Endothelial cell of umbilical vein (primary cell): ENCODE measurements around the gene PEX10. TPM values are rescaled to one million over a fixed set of nuclear protein-coding genes. Genes with fewer than 3 reads are reported as not detected.

Experiments used
- BruUV-seq: library from RNA; stranded (reverse); fragments of 400-500 nt; replicated peaks from 2 replicates; lab custom pipeline; 2021; lab: Mats Ljungman, UMichigan
- CTCF ChIA-PET: fragments of 300-600, 350-600 bp; sonication (Branson Sonifier 250); formaldehyde crosslinking; loops from one replicate; lab custom pipeline; 2021; ENCODE audit warnings: antibody characterized with exemption, inconsistent platforms; lab: Charles Lee
- POLR2A ChIA-PET: fragments of 300-600, 350-600 bp; sonication (Branson Sonifier 250); formaldehyde crosslinking; loops from one replicate; lab custom pipeline; 2021; ENCODE audit warnings: antibody characterized with exemption, inconsistent platforms; lab: Charles Lee
- DNase-seq: peaks from one replicate; pipeline ENCODE4 v3.0.0-alpha.2; 2011; ENCODE audit warnings: low read depth, low spot score
- FAIRE-seq: peaks from 2 replicates; lab custom pipeline; 2011; peaks lifted over from hg19 to GRCh38; lab: Jason Lieb, UNC
- H2AFZ ChIP-seq: 2 replicates; pipeline ENCODE4 v1.6.0; 2012; ENCODE audit warnings: low read depth, low read length, control low read depth, inconsistent platforms
- H3K27ac ChIP-seq: 2 replicates; pipeline ENCODE4 v1.5.1; 2011; ENCODE audit warnings: low read depth, mild to moderate bottlenecking, control low read depth, low read length, moderate library complexity; ENCODE audit not compliant: insufficient read depth
- H3K27me3 ChIP-seq, 2 experiments: 2 replicates each; pipeline versions ENCODE4 v1.6.0 to v1.6.1; 2011; ENCODE audit warnings: low read length in 2 of 2, mixed read lengths in 1 of 2; ENCODE audit not compliant: control insufficient read depth in 2 of 2, insufficient read depth in 2 of 2
- H3K36me3 ChIP-seq, 2 experiments: 2 replicates in 1 of 2; 3 replicates in 1 of 2; pipeline ENCODE4 v1.5.1; 2011; ENCODE audit warnings: low read length in 2 of 2, mild to moderate bottlenecking in 1 of 2, moderate library complexity in 1 of 2; ENCODE audit not compliant: control insufficient read depth in 2 of 2, insufficient read depth in 2 of 2; ENCODE audit errors: extremely low read depth in 1 of 2
- H3K4me1 ChIP-seq: 3 replicates; pipeline ENCODE4 v1.5.1; 2011; ENCODE audit warnings: mild to moderate bottlenecking, low read length; ENCODE audit not compliant: control insufficient read depth, insufficient read depth; ENCODE audit errors: extremely low read depth
- H3K4me2 ChIP-seq: 2 replicates; pipeline ENCODE4 v1.6.1; 2011; ENCODE audit warnings: low read length, control low read depth, mixed read lengths; ENCODE audit not compliant: insufficient read depth
- H3K4me3 ChIP-seq, 3 experiments: fragments of 200-600 bp in 1 of 3; sonication (generic), shearing (Covaris generic) in 1 of 3; replicated peaks in 1 of 3; 2 replicates each; pipeline ENCODE4 v1.5.1; 2011 to 2016; ENCODE audit warnings: control low read depth in 3 of 3, low read length in 3 of 3, mild to moderate bottlenecking in 2 of 3, inconsistent platforms in 1 of 3, low read depth in 1 of 3, moderate library complexity in 1 of 3; ENCODE audit not compliant: insufficient read depth in 1 of 3
- H3K79me2 ChIP-seq: 2 replicates; pipeline ENCODE4 v1.6.0; 2012; ENCODE audit warnings: low read length, inconsistent platforms; ENCODE audit not compliant: control insufficient read depth, insufficient read depth
- H3K9ac ChIP-seq: replicated peaks from 2 replicates; pipeline ENCODE3; 2011; ENCODE audit warnings: low read length, control low read depth; ENCODE audit not compliant: insufficient read depth; ENCODE audit errors: extremely low read depth
- H3K9me1 ChIP-seq: replicated peaks from 3 replicates; pipeline ENCODE4 v1.6.0; 2011; ENCODE audit warnings: mild to moderate bottlenecking, low read length; ENCODE audit not compliant: control insufficient read depth, insufficient read depth; ENCODE audit errors: extremely low read depth
- H3K9me3 ChIP-seq: replicated peaks from 2 replicates; pipeline ENCODE4 v1.5.1; 2012; ENCODE audit warnings: low read length, inconsistent platforms; ENCODE audit not compliant: control insufficient read depth, insufficient read depth
- H4K20me1 ChIP-seq: replicated peaks from 2 replicates; pipeline ENCODE3; 2011; ENCODE audit warnings: mild to moderate bottlenecking, low read length; ENCODE audit not compliant: control insufficient read depth, insufficient read depth; ENCODE audit errors: extremely low read depth
- EZH2 ChIP-seq: IDR thresholded peaks from 2 replicates; pipeline ENCODE4 v1.6.1; 2012; ENCODE audit warnings: borderline replicate concordance, low read depth, mild to moderate bottlenecking, moderate library complexity, low read length, inconsistent platforms; ENCODE audit not compliant: severe bottlenecking
- FOS ChIP-seq: IDR thresholded peaks from 2 replicates; pipeline ENCODE4 v1.6.1; 2011; ENCODE audit warnings: mild to moderate bottlenecking, low read length, moderate library complexity, borderline replicate concordance; ENCODE audit not compliant: insufficient read depth
- GATA2 ChIP-seq: IDR thresholded peaks from 2 replicates; pipeline ENCODE4 v1.7.0; 2011; ENCODE audit warnings: low read depth, mild to moderate bottlenecking, moderate library complexity, mixed read lengths, low read length; ENCODE audit not compliant: insufficient read length, insufficient read depth
- JUN ChIP-seq: IDR thresholded peaks from 2 replicates; pipeline ENCODE4 v1.6.1; 2011; ENCODE audit warnings: borderline replicate concordance, low read depth; ENCODE audit not compliant: insufficient read length, insufficient read depth
- MAX ChIP-seq: IDR thresholded peaks from 2 replicates; pipeline ENCODE4 v1.6.1; 2011; ENCODE audit not compliant: insufficient read depth, insufficient read length
- MYC ChIP-seq: IDR thresholded peaks from one replicate; pipeline ENCODE4 v1.6.1; 2011; ENCODE audit warnings: mild to moderate bottlenecking, low read depth, low read length
- POLR2A ChIP-seq: IDR thresholded peaks from 2 replicates; pipeline ENCODE4 v1.6.1; 2012; ENCODE audit warnings: low read depth, mild to moderate bottlenecking, control low read depth, low read length
- POLR2AphosphoS5 ChIP-seq: IDR thresholded peaks from 2 replicates; pipeline ENCODE4 v1.6.1; 2012; ENCODE audit warnings: low read depth, mild to moderate bottlenecking, control low read depth, low read length, moderate library complexity; ENCODE audit not compliant: insufficient read depth
- dilution Hi-C: fragments of 300-500 bp; cut with MboI; formaldehyde crosslinking; loops from one replicate; pipeline ENCODE4 v1.15.0; 2019; ENCODE audit warnings: low sequenced_read_pairs; ENCODE audit not compliant: extremely low pct_ligation_motif_present
- intact Hi-C: fragments of 100-400 bp; cut with micrococcal nuclease; formaldehyde crosslinking; loops from one replicate; pipeline ENCODE4 v1.10.0; 2022
- polyA plus RNA-seq, 4 experiments: library from polyadenylated mRNA; depleted of rRNA in 3 of 4; stranded (reverse) in 3 of 4; unstranded in 1 of 4; fragments of >200 nt; gene quantifications; 2 replicates each; pipeline versions ENCODE4 v1.2.1 to v1.2.3, GENCODE V29; 2011 to 2012; ENCODE audit warnings: missing spikeins in 1 of 4
- total RNA-seq: library from RNA; stranded (reverse); gene quantifications from 2 replicates; pipeline ENCODE4 v1.2.3, GENCODE V29; 2021
- TF ChIP-seq, protein P1 (sequence below), 2 donors: IDR thresholded peaks; 1 replicate in 1 of 2; 2 replicates in 1 of 2; pipeline ENCODE4 v1.5.1; 2011; ENCODE audit warnings: low read length in 2 of 2, mild to moderate bottlenecking in 2 of 2, moderate library complexity in 2 of 2, control low read depth in 1 of 2, inconsistent platforms in 1 of 2, low read depth in 1 of 2; ENCODE audit not compliant: insufficient read depth in 1 of 2; ENCODE audit errors: extremely low read depth in 1 of 2

PEX10 gene
- total and polyA plus RNA-seq, 2 donors (not counting 3 experiments of a cell fraction or from before 2014, with no cell fraction given) = 25.1 to 26.7 TPM

GRCh38 chr1:2392686-2393085 lies 19.7 kb downstream of the PEX10 start:
- Histone ChIP-seq H3K27me3 (no peaks in the 10 kb centered on the region), H3K9me1 (no peaks in the 10 kb centered on the region), H3K27ac (peak overlapping the region; percentile 70), H3K4me3 (peak overlapping the region; percentile 62 to 92 (median 88)), H3K36me3 (peaks cover 4 to 23% of the 10 kb centered on the region in 2 experiments), H3K4me1 (peaks cover 16% of the 10 kb centered on the region), H3K4me2 (peak overlapping the region; percentile 97), H3K9ac (peak overlapping the region; percentile 91), H3K79me2 (peaks cover 37% of the 10 kb centered on the region), H4K20me1 (no peaks in the 10 kb centered on the region), H2AFZ (no peak overlapping the region), H3K9me3 (no peaks in the 10 kb centered on the region)
- dilution Hi-C loops (no loop called here), intact Hi-C loops (no loop called here)
- FAIRE-seq = no peak
- CTCF ChIA-PET = interaction anchor here (0.6 to 2.8 kb wide), 2 partner anchors 197 to 218 kb away, joined by 3 to 36 read pairs; partner anchors contain the start of gene FAAP20
- no peak for DNase-seq
- TF ChIP-seq MYC = no peak
- no peak for TF ChIP-seq POLR2A
- no peak for TF ChIP-seq JUN
- no peak for TF ChIP-seq GATA2
- no peak for TF ChIP-seq MAX
- no peak for TF ChIP-seq POLR2AphosphoS5
- no peak for TF ChIP-seq EZH2
- TF ChIP-seq, protein P1, sequence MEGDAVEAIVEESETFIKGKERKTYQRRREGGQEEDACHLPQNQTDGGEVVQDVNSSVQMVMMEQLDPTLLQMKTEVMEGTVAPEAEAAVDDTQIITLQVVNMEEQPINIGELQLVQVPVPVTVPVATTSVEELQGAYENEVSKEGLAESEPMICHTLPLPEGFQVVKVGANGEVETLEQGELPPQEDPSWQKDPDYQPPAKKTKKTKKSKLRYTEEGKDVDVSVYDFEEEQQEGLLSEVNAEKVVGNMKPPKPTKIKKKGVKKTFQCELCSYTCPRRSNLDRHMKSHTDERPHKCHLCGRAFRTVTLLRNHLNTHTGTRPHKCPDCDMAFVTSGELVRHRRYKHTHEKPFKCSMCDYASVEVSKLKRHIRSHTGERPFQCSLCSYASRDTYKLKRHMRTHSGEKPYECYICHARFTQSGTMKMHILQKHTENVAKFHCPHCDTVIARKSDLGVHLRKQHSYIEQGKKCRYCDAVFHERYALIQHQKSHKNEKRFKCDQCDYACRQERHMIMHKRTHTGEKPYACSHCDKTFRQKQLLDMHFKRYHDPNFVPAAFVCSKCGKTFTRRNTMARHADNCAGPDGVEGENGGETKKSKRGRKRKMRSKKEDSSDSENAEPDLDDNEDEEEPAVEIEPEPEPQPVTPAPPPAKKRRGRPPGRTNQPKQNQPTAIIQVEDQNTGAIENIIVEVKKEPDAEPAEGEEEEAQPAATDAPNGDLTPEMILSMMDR (IDR thresholded peaks at IDR 0.05; ENCODE audit: extremely low read depth in 1 of 2, insufficient read depth in 1 of 2, low read depth in 1 of 2, low read length in 2 of 2) = no peak
- no peak for TF ChIP-seq FOS
- POLR2A ChIA-PET = no interaction called here
- BruUV-seq = no TSS peak
